CD4-positive, alpha-beta T cell treated with Interleukin-2 at 100 ng/mL for 4 hours (primary cell): ENCODE data around the gene LRRC39.
"Not testable (repeated sequence)": the region's sequence is repeated elsewhere in the genome, so short reads cannot be mapped to it uniquely, and the experiment has no call there.

Experiments
- DNase-seq: peaks from one replicate; pipeline ENCODE4 v3.0.0-alpha.2; 2020; ENCODE audit warnings: low spot score

Gene LRRC39

GRCh38 chr1:100178091-100178490, at the start of gene LRRC39:
Gene LRRC39 (minus strand): TSS chr1:100178256. CDS start chr1:100168516, 9,740 bp downstream.
- no peak for DNase-seq

DNA sequence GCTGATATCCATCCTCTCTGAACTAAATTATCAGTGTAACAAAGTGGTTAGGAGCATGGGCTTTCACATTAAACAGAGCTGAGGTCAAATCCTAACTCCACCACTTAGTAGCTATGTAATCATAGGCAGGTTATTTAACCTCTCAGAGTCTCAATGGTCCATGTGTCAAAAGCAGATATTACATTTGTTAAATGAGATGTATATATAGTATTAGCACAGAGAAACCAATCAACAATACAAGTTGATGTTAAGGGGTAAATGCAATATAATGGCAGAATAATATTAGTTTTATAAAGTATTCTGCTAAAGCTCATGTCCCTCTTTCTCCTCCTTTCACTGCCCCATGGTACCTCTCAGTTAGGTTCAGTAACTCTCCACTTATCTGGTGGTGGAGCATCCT, 44.4 kb upstream of the LRRC39 start:
- DNase-seq = no peak

- DNase-seq = no peak
These were observed 41.8 kb upstream of the LRRC39 start for GRCh38 chr1:100219883-100220282.

DNA sequence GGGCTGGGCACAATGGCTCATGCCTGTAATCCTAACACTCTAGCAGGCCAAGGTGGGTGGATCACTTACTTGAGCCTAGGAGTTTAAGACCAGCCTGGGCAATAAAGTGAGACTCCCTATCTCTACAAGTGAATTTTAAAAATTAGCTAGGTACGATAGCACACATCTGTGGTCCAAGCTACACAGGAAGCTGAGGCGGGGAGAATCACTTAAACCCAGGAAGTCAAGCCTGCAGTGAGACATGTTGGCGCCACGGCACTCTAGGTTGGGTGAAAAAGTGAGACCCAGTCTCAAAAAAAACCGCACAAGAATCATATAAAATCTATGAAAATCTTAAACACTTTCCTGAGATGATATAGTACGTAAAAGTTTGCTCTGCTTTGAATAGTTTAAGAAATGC, 41.4 kb upstream of the LRRC39 start:
- DNase-seq = no peak

DNA sequence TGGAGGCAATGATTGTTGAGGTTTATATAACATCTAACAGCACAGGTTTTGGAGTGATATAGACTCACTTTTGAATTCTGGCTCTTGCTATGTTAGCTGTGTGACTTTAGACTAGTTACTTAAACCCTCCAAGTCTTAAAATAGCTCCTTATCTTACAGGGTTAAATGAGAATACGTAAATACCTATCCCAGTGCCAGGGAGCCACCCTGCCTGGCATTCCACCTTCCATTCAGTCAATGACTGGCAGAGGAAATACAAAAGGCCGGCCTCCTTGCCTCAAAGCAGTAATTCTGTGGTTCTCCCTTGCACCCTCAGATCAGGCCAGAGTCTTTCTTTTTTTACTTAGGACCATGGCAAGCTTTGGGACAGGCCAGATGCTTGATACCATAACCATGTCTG, 39.8 kb upstream of the LRRC39 start:
- DNase-seq = no peak

DNA sequence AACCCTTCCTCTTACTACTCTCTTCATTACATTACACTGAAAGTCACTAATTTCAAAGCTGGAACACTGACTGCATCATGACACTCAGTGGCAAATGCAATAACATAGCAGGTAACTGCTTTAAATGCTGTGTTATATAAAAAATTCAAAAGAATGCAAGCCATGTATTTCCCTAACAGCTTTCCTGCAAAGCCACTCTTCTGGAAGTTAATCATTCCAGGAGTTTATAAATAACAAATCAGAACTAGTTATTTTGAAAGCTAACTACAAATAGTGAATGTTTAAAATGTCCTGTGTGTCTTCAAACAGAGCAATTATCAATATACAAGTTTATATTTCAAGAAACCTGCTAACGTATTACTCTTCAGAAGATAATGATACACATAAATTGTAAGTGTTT, 37.0 kb upstream of the LRRC39 start:
- no peak for DNase-seq

DNA sequence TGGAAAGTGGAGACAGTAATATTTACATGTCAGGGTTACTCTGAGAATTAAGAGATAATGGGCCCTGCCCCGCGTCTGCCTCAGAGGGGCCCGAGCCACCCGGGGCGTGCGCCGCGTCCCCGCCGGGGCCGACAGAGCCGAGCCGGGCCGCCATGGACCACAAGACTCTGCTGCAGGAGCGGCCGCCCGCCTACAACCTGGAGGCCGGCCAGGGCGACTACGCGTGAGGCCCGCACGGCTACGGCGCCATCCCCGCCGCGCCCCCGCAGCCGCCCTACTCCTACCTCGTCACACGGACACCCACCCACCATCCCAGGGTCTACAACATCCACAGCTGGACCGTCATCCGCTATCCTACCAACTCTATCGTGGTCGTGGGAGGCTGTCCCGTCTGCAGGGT, 35.1 kb upstream of the LRRC39 start:
- no peak for DNase-seq

DNA sequence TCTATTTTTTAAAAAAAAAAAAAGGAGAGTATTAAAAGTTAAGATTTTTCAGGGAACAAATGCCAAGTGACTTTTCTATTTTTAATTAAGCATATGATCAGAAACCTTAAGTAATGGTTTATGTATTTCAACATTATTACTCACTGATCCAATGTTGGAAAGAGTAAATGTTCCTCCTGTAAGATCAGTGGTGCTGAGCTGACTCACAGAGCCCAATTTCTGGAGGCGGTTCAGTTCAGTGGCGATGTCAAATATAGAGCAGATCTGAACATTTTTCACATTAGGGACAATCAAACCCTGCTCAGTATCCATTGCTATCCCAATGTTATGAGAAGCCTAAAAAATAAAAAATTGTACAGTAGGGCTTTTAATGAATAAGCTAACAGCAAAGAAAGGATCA, 28.2 kb upstream of the LRRC39 start:
- DNase-seq = no peak

DNA sequence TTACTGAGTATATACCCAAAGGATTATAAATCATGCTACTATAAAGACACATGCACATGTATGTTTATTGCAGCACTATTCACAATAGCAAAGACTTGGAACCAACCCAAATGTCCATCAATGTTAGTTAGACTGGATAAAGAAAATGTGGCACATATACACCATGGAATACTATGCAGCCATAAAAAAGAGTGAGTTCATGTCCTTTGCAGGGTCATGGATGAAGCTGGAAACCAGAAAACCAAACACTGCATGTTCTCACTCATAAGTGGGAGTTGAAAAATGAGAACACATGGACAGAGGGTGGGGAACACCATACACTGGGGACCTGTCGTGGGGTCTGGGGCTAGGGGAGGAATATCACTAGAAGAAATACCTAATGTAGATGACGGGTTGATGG, 27.5 kb upstream of the LRRC39 start:
- DNase-seq = not testable (repeated sequence)

- DNase-seq = not testable (repeated sequence)
These were observed 27.0 kb upstream of the LRRC39 start for GRCh38 chr1:100205103-100205502.

DNA sequence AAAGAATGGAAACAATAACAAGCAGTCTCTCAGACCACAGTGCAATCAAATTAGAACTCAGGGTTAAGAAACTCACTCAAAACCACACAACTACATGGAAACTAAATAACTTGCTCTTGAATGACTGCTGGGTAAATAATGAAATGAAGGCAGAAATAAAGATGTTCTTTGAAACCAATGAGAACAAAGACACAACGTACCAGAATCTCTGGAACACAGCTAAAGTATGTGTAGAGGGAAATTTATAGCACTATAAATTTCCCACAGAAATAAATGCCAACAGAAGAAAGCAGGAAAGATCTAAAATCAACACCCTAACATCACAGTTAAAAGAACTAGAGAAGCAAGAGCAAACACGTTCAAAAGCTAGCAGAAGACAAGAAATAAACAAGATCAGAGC, 24.6 kb upstream of the LRRC39 start:
- not testable (repeated sequence) for DNase-seq

DNA sequence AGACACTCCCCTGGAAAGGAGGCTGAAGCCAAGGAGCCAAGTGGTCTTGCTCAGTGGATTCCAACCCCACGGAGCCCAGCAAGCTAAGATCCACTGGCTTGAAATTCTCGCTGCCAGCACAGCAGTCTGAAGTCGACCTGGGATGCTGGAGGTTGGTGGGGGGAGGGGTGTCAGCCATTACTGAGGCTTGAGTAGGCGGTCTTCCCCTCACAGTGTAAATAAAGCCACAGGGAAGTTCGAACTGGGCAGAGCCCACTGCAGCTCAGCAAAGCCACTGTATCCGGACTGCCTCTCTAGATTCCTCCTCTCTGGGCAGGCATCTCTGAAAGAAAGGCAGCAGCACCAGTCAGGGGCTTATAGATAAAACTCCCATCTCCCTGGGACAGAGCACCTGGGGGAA, 22.0 kb upstream of the LRRC39 start:
- DNase-seq = not testable (repeated sequence)

DNA sequence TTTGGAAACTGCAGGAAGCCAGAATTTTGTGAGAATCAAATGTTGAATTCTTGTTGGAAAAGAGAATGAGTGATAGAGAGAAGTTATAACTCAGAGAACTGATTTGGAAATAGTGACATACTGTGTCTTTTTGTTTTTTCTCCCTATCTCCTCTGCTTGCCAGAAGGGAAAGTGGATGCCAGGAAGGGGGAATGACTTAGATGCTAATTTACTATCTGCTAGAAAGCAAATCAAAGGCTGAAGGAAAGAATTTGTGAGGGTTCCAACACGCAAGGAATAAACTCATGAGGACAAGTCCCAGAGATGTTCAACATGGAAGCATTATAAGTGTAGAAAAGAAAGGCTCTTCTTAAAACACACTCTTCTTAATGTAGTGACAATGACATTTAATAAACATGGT, 20.5 kb upstream of the LRRC39 start:
- no peak for DNase-seq

DNA sequence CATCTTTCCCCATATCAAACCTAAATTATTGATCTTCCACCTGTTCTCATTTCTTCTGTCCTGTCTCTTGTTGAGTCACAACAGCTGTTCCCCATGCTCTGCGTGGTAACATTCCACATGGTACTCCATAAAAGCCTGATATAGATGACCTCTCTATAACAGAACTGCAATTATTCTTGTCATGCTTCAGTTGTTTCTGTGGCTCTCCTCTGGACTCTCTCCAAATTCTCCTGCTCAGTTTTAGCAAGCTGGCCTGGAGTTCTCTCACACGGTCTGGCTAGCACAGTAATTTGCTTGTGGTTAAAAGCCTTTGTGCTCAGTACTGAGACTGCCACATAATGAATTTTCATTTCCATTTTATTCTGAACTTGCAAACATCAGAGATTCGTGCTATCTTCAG, 10.6 kb upstream of the LRRC39 start:
- DNase-seq = no peak

- DNase-seq = no peak
These were observed 9.9 kb upstream of the LRRC39 start for GRCh38 chr1:100187912-100188311.

DNA sequence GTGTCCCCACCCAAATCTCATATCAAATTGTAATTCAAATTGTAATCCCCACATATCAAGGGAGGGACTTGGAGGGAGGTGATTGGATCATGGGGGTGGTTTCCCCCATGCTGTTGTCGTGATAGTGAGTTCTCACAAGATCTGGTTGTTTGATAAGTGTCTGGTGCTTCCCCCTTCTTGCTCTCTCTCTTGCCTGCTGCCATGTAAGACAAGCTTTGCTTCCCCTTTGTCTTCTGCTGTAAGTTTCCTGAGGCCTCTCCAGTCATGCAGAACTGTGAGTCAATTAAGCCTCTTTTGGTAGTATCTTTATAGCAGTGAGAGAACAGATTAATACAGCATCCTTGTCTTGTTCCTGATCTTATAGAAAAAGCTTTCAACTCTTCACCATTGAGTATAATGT, 6.5 kb upstream of the LRRC39 start:
- DNase-seq = no peak

GRCh38 chr1:100183370-100183769, 5.3 kb upstream of the LRRC39 start:
- DNase-seq = no peak

GRCh38 chr1:100177295-100178041, 588 bp downstream of the LRRC39 start:
- no peak for DNase-seq

DNA sequence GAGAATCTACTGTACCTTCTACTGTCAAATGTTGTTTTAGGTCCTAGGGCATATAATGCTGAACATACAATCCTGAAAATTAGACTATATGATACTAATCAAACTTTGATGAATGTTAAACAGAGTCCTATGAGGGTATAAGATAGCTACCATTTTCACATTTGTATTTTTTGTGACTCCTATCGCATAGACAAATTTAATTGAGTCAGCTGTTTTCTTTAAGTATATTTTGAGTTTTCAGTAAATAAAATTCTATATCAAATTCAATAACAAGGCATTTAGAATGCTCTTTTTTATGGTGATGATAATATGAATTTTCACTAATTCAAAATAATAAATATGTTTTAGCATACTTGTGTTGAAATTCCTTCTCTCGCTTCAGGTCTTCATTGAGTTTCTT, 10.0 kb downstream of the LRRC39 start:
- DNase-seq = no peak

DNA sequence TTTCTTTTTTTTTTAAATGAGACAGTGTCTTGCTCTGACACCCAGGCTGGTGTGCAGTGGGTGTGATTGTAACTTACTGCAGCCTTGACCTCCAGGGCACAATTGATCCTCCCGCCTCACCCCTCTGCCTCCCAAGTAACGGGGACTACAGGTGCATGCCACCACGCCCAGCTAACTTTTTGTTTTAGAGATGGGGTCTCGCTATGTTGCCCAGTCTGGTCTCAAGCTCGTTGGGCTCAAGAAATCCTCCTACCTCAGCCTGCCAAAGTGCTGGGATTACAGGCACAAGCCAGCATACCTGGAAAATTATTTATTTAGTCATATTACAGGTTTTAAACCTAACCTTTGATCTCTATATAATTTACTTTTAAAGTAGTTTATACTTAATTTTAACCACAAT, 13.4 kb downstream of the LRRC39 start:
- no peak for DNase-seq

DNA sequence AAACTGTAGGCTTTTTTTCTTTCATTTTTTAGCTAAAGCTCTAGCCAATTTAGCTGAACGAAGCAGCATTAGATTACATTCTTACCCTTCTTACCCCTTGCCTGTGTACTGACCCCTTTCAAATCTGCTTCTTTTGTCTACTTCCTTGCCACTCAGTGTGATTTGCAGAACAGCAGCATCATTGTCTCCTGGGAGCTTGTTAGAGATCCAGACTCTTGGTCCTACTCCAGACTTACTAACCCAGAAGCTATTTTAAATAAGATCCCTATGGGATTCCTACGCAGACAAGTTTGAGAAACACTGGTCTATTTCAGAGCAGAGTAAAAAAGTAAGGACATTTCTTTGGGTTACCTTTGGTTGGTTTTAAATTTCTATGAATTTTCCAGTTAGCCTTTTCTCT, 13.8 kb downstream of the LRRC39 start:
- DNase-seq = no peak

DNA sequence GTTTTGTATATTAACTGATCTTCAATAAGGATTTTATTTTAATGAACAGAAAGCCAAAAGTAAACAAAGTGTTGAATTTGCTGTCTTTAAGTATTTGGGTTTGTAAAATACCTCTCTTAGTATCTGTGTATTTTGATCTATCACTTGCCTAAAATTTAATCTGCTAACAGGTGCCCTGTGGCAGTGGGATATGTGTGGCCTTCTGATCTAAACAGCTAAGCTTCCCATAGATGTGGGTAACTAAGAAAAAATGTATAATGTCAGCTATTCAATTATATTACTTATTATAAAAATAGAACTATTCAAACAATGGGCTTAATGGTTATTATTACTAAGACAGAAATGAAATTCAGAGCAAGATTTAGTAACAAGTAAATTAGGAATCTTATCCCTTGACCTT, 15.2 kb downstream of the LRRC39 start:
- DNase-seq = no peak

DNA sequence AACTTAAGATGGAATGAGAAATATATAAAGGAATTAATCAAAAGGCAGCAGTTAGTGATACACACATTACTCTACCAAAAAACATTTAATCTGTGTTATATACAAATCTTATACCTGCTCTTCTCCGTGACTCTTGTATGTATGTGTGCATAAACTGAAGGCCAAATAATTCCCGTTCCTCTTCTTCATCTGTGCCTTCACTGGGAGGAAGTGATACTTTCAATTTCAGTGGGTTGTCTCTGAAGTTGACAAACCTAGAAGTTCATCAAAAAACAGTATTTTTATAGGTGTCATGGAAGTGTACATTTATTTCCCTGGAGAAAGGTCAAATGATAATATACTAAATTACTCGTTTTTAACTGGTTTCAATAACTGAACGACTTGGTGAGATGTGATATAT, 25.8 kb downstream of the LRRC39 start:
- no peak for DNase-seq

DNA sequence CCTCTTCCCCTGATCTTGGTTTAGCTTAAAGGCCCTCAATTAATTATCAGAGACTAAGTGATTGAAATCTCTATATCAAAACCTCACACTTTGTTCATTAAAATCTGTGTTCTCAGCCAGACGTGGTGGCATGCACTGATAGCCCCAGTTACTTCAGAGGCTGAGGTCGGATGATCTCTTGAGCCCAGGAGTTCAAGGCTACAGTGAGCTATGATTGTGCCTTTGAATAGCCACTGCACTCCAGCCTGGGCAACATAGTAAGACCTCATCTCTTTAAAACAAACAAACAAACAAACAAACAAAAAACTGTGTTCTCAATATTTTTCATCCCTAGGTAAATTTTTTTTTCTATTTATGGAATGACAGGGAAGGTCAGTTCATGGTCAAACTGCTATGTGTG, 26.4 kb downstream of the LRRC39 start:
- no peak for DNase-seq

DNA sequence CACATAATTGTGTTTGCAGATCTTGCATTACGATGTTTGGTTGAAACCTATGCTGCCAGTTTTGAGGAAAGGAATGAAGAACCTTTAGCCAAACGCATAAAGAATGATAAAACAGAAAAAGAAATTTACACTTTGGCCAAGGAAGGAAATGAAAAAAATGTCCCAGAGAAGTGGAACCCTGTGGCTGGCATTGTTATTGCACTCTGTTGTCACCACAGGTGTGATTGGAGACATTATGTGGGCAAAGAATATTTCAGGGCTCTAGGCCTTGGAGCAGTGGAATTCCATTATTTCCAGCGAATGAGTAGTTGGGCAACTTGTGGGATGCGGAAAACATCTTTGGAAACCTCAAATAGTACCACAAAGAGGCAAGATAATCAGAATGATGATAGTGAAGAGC, 30.2 kb downstream of the LRRC39 start:
- DNase-seq = no peak
